Esophagus squamous epithelium (tissue), 5 donors: Measurements from ENCODE around the gene TRIM10. TPM values are rescaled to one million over a fixed set of nuclear protein-coding genes. Genes with fewer than 3 reads are reported as not detected.

Experiments used
- DNase-seq: peaks from one replicate; lab custom pipeline; 2025; lab: John Stamatoyannopoulos, UW
- H3K27ac ChIP-seq, 4 donors: fragments of 200-600 bp; sonication (generic); one replicate each; pipeline ENCODE4 v1.5.1; 2016 to 2019; ENCODE audit warnings: mild to moderate bottlenecking in 1 of 4
- H3K27me3 ChIP-seq, 4 donors: fragments of 200-600 bp; sonication (generic); 1 replicate in 3 of 4; 2 replicates in 1 of 4; pipeline versions ENCODE4 v1.5.1 to v1.6.0; 2017 to 2021; ENCODE audit warnings: antibody characterized with exemption in 1 of 4
- H3K36me3 ChIP-seq, 3 donors: fragments of 200-600 bp; sonication (generic); one replicate each; pipeline ENCODE4 v1.5.1; 2016 to 2019
- H3K4me1 ChIP-seq, 3 donors: fragments of 200-600 bp; sonication (generic); one replicate each; pipeline ENCODE4 v1.5.1; 2017 to 2019
- H3K4me3 ChIP-seq, 4 donors: fragments of 200-600 bp; sonication (generic); 1 replicate in 3 of 4; 2 replicates in 1 of 4; pipeline ENCODE4 v1.5.1; 2016 to 2019; ENCODE audit warnings: mild to moderate bottlenecking in 2 of 4, moderate library complexity in 1 of 4
- H3K9me3 ChIP-seq, 3 donors: fragments of 200-600 bp; sonication (generic); one replicate each; pipeline ENCODE4 v1.5.1; 2016 to 2019
- CTCF ChIP-seq, 6 experiments: fragments of 450-650 bp in 4 of 6; fragments of 200-600 bp in 2 of 6; sonication (generic) in 2 of 6; IDR thresholded peaks; one replicate each; pipeline ENCODE4 v1.5.1; 2016 to 2019; ENCODE audit warnings: antibody characterized with exemption in 6 of 6, mild to moderate bottlenecking in 4 of 6, moderate library complexity in 4 of 6
- POLR2A ChIP-seq, 4 donors: fragments of 450-650 bp; IDR thresholded peaks; one replicate each; pipeline ENCODE4 v1.6.1; 2017; ENCODE audit warnings: antibody characterized with exemption in 4 of 4, mild to moderate bottlenecking in 4 of 4, moderate library complexity in 3 of 4
- WGBS, 2 donors: methylation state at CpG; one replicate each; pipeline ENCODE4 v1.1.5; 2018; 5-methylcytosine and 5-hydroxymethylcytosine counted together
- intact Hi-C: fragments of 100-400 bp; cut with DNase I; formaldehyde crosslinking; loops from one replicate; pipeline ENCODE4 v1.15.0; 2022
- total RNA-seq, 4 donors: library from RNA; depleted of rRNA; stranded (reverse); fragments of >200 nt; gene quantifications; one replicate each; pipeline ENCODE4 v1.1.0, GENCODE V29; 2016
- donor health status: DM: yes; HTN: yes; CAD: no.

TRIM10 gene
- total RNA-seq, 4 donors from 2014 or later, result not detected

- Histone ChIP-seq H3K4me3 (no peak overlapping the region), H3K27me3 (peaks cover 0 to 48% (median 0%) of the 10 kb centered on the region in 4 donors), H3K36me3 (no peaks in the 10 kb centered on the region), H3K27ac (no peak overlapping the region), H3K9me3 (no peaks in the 10 kb centered on the region), H3K4me1 (peaks cover 0 to 23% (median 6%) of the 10 kb centered on the region in 3 donors)
- DNase-seq, result no peak
- WGBS, 2 donors, result 83 to 88% methylated on average over 8 to 14 of the region's 17 CpGs
- intact Hi-C loops, result no loop called here
- TF ChIP-seq POLR2A (IDR thresholded peaks at IDR 0.05), result no peak
- TF ChIP-seq CTCF (IDR thresholded peaks at IDR 0.05), result no peak
Measured at GRCh38 chr6:30154061-30154460, 7.0 kb downstream of the TRIM10 start.

- Histone ChIP-seq H3K9me3 (no peaks in the 10 kb centered on the region), H3K27me3 (peaks cover 0 to 44% (median 0%) of the 10 kb centered on the region in 4 donors), H3K4me1 (peaks cover 0 to 23% (median 6%) of the 10 kb centered on the region in 3 donors), H3K27ac (no peak overlapping the region), H3K36me3 (no peaks in the 10 kb centered on the region), H3K4me3 (no peak overlapping the region)
- TF ChIP-seq POLR2A (IDR thresholded peaks at IDR 0.05), result no peak
- TF ChIP-seq CTCF (IDR thresholded peaks at IDR 0.05), result no peak
- 87 to 93% methylated on average over 2 to 3 of the region's 3 CpGs for WGBS, 2 donors
- DNase-seq, result no peak
- intact Hi-C loops, result no loop called here
Measured at GRCh38 chr6:30152910-30153610, 8.0 kb downstream of the TRIM10 start.

- Histone ChIP-seq H3K4me1 (peaks cover 0 to 23% (median 6%) of the 10 kb centered on the region in 3 donors), H3K27ac (no peak overlapping the region), H3K9me3 (no peaks in the 10 kb centered on the region), H3K27me3 (peaks cover 0 to 49% (median 0%) of the 10 kb centered on the region in 4 donors), H3K4me3 (no peak overlapping the region), H3K36me3 (no peaks in the 10 kb centered on the region)
- WGBS, 2 donors, result 54 to 56% methylated on average over 4 of the region's 4 CpGs
- TF ChIP-seq CTCF (IDR thresholded peaks at IDR 0.05), result no peak
- TF ChIP-seq POLR2A (IDR thresholded peaks at IDR 0.05), result no peak
- intact Hi-C loops, result no loop called here
- DNase-seq, result no peak
Measured at GRCh38 chr6:30152016-30152673, 8.9 kb downstream of the TRIM10 start.

- intact Hi-C loops, result no loop called here
- TF ChIP-seq CTCF (IDR thresholded peaks at IDR 0.05), result no peak
- no peak for DNase-seq
- WGBS, 2 donors, result 53 to 58% methylated on average over 3 of the region's 3 CpGs
- Histone ChIP-seq H3K9me3 (no peaks in the 10 kb centered on the region), H3K4me3 (no peak overlapping the region), H3K36me3 (no peaks in the 10 kb centered on the region), H3K27ac (no peak overlapping the region), H3K4me1 (peaks cover 0 to 21% (median 2%) of the 10 kb centered on the region in 3 donors), H3K27me3 (peaks cover 0 to 49% (median 0%) of the 10 kb centered on the region in 4 donors)
Measured at GRCh38 chr6:30151580-30151979, 9.4 kb downstream of the TRIM10 start.
